Measurements from ENCODE around the gene THOC2. TPM values are rescaled to one million over a fixed set of nuclear protein-coding genes. Genes with fewer than 3 reads are reported as not detected.
"Not testable (repeated sequence)": the region's sequence is repeated elsewhere in the genome, so short reads cannot be mapped to it uniquely, and the experiment has no call there.

The THOC2 gene
- polyA plus RNA-seq, 10 donors, result 46.2 to 78.2 (median 61.8) TPM

DNA sequence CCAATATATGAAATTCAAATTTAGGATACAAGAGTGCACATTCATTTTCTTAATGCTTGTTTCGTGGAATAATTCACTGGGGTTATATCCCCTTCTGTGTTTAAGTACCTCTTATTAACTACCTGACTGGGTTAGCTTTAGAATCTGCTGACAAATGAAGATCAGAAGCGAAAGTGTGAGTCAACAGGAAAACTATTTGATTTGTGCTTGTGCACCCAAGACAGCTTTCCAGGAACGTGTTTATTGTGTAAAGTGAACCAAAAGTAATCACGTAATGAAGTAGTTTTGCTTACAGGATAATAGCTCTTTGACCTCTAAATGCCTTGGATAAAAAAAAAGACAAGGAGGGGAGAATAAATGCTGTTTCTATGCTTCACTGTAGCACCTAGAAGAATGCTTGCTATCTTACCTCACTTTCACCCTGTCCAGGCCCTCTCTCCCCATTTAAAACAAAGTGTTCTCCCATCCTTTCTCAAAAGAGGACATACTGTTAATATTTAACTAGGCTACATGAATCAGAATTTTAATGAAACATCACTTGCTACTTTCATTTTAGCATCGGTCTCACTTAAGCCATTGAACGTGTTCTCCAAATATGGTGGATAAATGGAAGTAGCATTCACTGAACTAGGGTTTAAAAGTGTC, 141.9 kb downstream of the THOC2 start:
- DNase-seq, result no peak

DNA sequence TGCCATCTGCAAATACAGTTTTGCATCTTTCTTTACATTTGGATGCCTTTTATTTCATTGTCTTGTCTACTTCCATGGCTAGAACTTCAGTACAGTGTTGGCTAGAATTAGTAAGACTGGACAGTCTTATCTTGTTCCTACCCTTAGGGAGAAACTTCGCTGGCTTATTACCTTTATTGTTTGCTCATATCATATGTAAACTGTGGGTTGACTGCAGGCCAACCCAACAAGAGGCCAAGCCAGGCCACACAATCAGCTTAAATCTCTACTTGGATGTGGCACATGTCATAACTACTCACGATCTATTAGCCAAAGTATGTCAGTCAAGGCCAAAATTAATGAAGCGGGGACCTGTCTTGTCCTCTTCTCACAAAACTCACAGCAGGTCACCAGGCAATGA, 144.1 kb downstream of the THOC2 start:
- DNase-seq, result no peak

DNA sequence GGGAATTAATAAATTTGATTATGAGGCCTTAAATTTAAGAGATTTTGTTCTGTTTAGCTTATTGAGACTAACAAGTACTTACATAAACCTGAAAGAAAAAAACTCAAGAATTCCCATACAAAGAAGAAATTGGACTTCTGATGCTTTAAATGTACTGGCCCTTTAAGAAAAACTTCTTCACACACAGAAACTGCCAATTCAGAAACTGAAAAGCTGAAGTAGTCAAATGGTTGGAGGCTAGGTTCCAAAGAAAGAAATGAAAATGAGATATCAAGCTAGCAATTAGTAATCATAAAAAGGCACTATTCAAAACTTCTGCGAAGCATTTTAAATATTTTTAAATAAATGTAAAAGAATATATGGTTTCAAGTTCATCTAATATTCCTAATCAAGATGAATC, 151.3 kb downstream of the THOC2 start:
- DNase-seq, result no peak

DNA sequence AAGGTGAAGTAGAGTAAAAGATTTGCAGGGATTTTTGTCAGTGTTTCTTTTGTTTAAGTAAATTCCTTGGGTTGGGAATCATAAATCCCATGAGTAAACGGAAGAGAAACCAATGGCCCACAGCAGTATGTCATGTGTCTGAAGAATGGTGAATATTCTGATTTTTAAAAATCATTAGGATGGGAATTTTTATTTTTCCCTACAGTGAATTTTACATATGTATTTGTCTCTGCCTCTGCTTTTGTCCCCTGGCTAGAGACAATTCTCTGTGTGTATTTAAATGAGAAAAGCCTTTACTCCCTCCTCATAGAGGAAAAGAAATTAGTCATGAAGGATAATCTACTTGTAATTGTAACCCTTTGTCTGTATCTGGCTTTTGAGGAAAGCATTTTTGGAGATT, 152.1 kb downstream of the THOC2 start:
- no peak for DNase-seq

DNA sequence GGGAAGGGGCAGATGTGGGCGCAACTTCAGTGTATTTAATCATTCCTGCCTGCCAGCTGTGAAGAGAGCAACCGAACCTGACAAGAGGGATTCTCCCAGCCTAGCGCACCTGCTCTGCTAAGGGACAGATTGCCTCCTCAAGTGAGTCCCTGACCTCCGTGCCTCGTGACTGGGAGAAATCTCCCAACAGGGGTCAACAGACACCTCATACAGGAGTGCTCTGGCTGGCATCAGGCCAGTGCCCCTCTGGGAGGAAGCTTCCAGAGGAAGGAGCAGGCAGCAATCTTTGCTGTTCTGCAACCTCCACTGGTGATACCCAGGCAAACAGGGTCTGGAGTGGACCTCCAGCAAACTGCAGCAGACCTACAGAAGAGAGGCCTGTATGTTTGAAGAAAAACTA, 158.8 kb downstream of the THOC2 start:
- not testable (repeated sequence) for DNase-seq

DNA sequence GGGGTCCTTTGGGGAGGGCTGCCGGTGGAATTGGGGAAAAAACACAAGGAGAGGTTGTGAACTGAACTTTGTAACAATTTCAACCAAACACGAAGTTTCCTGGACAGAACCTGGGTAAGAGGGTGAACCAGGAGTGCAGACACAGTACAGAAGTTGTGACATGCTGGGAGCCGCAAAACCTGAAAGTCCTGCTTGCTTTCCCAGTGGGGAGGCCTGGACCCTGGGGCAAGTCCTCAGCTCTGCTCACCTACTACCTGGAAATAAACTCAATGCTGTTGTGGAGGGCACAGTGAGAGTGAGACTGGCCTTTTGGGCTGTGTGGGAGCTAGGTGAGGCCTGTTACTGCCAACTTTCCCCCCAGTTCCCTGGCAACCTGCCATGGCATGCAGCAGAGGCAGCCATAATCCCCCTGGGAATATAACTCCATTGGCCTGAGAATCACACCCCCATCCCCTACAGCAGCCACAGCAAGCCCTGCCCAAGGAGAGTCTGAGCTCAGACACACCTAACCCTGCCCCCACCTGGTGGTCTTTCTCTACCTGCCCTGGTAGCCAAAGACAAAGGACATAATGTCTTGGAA, 162.8 kb downstream of the THOC2 start:
- no peak for DNase-seq

DNA sequence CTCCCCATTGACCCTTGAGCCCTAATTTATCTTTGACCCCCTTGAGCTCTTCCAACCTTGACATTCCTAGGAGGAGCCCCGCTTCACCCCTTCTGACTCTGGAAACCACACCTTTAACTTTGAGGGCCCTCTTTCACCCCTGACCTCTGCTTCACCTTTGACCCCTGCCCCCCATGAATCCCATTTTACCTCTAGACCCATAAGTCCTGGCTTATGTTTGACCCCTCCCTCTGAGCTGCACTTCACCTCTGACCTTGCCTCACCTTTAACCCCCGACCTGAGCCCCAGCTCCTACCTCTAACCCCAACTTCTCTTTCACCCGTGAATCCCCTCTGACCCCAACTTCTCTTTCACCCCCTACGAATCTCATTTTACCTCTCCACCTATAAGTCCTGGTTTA, 169.7 kb downstream of the THOC2 start:
- DNase-seq, result no peak

DNA sequence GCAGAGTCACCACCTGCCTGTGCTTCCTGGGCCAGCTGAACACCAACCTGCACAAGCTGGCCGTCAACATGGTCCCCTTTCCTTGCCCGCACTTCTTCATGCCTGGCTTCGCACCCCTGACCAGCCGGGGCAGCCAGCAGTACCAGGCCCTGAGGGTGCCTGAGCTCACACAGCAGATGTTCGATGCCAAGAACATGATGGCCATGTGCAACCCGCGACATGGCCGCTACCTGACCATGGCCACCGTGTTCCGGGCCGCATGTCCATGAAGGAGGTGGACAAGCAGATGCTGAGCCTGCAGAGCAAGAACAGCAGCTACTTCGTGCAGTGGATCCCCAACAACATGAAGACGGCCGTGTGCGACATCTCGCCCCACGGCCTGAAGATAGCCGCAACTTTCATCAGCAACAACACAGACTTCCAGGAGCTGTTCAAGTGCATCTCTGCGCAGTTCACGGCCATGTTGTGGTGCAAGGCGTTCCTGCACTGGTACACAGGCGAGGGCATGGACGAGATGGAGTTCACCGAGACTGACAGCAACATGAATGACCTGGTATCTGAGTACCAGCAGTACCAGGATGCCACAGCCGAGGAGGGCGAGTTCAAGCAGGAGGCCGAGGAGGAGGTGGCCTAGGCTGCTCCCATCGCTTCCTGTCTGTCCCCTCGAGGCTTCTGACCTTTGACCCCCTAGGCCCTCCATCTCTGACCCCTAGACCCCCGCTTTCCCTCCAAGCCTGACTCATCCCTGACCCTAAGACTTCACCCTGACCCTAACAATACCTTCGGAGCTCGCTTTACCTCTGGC, 170.3 kb downstream of the THOC2 start:
- no peak for DNase-seq

DNA sequence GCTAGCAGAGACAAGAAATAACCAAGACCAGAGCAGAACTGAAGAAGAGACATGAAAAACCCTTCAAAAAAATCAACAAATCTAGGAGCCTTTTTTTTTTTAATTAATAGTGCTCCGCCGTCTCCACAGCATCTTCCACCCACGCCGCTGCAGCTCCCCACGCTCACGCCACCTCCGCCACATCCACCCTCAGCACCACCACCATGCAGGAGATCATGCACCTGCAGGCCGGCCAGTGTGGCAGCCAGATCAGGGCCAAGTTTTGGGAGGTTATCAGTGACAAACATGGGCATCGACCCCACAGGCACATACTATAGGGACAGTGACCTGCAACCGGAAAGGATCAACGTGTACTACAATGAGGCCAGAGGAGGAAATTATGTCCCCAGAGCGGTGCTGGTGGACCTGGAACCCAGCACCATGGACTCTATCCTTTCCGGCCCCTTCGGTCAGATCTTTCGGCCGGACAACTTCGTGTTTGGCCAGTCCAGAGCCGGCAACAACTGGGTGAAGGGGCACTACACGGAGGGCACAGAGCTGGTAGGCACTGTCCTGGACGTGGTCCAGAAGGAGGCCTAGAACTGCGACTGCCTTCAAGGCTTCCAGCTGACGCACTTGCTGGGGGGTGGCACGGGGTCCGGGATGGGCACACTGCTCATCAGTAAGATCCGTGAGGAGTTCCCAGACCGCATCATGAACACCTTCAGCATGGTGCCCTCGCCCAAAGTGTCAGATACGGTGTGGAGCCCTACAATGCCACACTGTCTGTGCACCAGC, 171.2 kb downstream of the THOC2 start:
- no peak for DNase-seq

DNA sequence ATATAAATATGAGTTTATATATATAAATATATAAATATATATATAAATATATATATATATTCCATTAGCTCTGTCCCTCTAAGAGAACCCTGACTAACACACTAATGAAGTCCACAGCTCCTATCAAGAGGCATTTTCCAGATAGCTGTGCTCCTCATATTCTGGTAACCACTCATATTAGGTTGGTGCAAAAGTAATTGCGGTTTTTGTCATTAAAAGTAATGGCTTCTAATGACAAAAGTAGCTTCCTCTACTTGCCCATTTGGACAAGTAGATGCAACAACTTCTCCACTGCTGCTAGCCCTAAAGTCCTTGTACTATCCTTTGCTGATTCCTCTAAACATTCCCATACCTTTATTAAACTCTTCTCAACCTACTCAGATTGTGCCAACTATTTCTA, 182.0 kb downstream of the THOC2 start:
- DNase-seq, result no peak

Other genes starting within 250 kb of the THOC2 start
- gene XIAP, start 127.0 kb upstream of the THOC2 start, polyA plus RNA-seq (ENCODE audit: insufficient read length in 10 of 10), result 10 to 100 TPM; 28.5 to 37.4 (median 32.3) TPM
- gene STAG2, start 228.7 kb upstream of the THOC2 start, polyA plus RNA-seq (ENCODE audit: insufficient read length in 10 of 10), result 10 to 100 TPM; 59.0 to 98.0 (median 74.6) TPM

Measured in muscle of back (tissue), 11 donors.